ENCODE measurements around the gene PLOD3.

DNA sequence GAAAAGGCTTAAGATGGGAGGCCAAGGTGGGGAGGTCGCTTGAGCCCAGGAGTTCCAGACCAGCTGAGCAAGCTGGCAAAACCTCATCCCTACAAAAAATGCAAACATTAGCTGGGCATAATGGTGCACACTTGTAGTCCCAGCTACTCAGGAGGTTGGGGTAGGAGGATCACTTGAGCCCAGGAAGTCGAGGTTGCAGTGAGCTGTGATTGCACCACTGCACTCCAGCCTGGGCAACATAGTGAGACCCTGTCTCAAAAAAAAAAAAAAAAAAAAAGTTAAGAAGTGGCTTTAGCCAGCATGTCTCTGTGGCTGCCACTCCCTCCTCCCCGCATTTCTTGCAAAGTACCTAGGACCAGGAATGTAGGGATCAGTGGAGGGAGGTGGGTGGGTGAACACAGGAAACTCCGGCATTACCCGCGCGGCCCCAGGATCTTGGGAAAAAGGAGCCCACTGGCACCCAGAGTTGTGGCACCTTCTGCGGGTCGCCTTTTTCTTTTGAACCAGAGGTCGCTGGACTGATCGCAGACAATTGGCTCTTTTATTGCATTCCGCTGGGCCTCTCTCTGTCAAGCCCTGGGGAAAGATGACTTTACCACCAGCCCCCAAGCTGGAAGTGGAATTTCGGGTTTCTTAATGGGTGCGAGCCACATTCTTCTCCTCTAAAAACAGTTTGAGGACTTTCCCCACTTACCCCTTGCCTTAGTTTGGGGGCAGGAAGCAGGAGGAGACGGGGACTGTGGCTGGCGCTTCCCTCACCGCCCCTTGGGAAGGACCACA lies 55.5 kb downstream of the PLOD3 start:
- TF ChIP-seq, protein P1, sequence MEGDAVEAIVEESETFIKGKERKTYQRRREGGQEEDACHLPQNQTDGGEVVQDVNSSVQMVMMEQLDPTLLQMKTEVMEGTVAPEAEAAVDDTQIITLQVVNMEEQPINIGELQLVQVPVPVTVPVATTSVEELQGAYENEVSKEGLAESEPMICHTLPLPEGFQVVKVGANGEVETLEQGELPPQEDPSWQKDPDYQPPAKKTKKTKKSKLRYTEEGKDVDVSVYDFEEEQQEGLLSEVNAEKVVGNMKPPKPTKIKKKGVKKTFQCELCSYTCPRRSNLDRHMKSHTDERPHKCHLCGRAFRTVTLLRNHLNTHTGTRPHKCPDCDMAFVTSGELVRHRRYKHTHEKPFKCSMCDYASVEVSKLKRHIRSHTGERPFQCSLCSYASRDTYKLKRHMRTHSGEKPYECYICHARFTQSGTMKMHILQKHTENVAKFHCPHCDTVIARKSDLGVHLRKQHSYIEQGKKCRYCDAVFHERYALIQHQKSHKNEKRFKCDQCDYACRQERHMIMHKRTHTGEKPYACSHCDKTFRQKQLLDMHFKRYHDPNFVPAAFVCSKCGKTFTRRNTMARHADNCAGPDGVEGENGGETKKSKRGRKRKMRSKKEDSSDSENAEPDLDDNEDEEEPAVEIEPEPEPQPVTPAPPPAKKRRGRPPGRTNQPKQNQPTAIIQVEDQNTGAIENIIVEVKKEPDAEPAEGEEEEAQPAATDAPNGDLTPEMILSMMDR (IDR thresholded peaks at IDR 0.05) = no peak
- no peak for TF ChIP-seq POLR2A (IDR thresholded peaks at IDR 0.05)
